ENCODE data around the gene FAM117A. TPM values are rescaled to one million over a fixed set of nuclear protein-coding genes. Genes with fewer than 3 reads are reported as not detected.

Gene FAM117A
- total and polyA plus RNA-seq, 2 donors (not counting 3 experiments of a cell fraction or from before 2014, with no cell fraction given), result 12.2 to 24.1 TPM

GRCh38 chr17:49747632-49748031, 16.3 kb downstream of the FAM117A start:
- H3K9ac ChIP-seq (replicated peaks; ENCODE audit: extremely low read depth, insufficient read depth, low read length), result no peak overlapping the region
- POLR2A ChIA-PET, result no interaction called here
- intact Hi-C loops (cut with micrococcal nuclease), result no loop called here

More at GRCh38 chr17:49747632-49748031, 16.3 kb downstream of the FAM117A start:
- CTCF ChIA-PET, result interaction anchor here (1.2 to 2.3 kb wide), 4 partner anchors 9 to 40 kb away, joined by 4 to 11 read pairs (median 7); partner anchors contain the start of genes FAM117A and SLC35B1
- Histone ChIP-seq H3K4me1 (ENCODE audit: control insufficient read depth, extremely low read depth, insufficient read depth, low read length) (no peaks in the 10 kb centered on the region), H3K9me1 (replicated peaks; ENCODE audit: control insufficient read depth, extremely low read depth, insufficient read depth, low read length) (no peaks in the 10 kb centered on the region), H3K27ac (ENCODE audit: insufficient read depth, low read depth, low read length) (no peak overlapping the region), H3K9me3 (replicated peaks; ENCODE audit: control insufficient read depth, insufficient read depth, low read length) (no peaks in the 10 kb centered on the region), H3K4me3 (replicated peaks in 1 of 3; ENCODE audit: insufficient read depth in 1 of 3, low read depth in 1 of 3, low read length in 3 of 3) (no peak overlapping the region), H3K79me2 (ENCODE audit: control insufficient read depth, insufficient read depth, low read length) (no peaks in the 10 kb centered on the region), H3K4me2 (ENCODE audit: insufficient read depth, low read length) (no peak overlapping the region), H2AFZ (ENCODE audit: low read depth, low read length) (no peak overlapping the region), H3K36me3 (ENCODE audit: control insufficient read depth in 2 of 2, extremely low read depth in 1 of 2, insufficient read depth in 2 of 2, low read length in 2 of 2) (peaks cover 0 to 6% of the 10 kb centered on the region in 2 experiments), H4K20me1 (replicated peaks; ENCODE audit: control insufficient read depth, extremely low read depth, insufficient read depth, low read length) (no peaks in the 10 kb centered on the region), H3K27me3 (ENCODE audit: control insufficient read depth in 2 of 2, insufficient read depth in 2 of 2, low read length in 2 of 2) (no peaks in the 10 kb centered on the region)
- no peak for TF ChIP-seq POLR2A (IDR thresholded peaks at IDR 0.05; ENCODE audit: low read depth, low read length)
- no peak for TF ChIP-seq FOS (IDR thresholded peaks at IDR 0.05; ENCODE audit: borderline replicate concordance, insufficient read depth, low read length)
- TF ChIP-seq CTCF (IDR thresholded peaks at IDR 0.05; ENCODE audit: extremely low read depth in 1 of 2, insufficient read depth in 1 of 2, low read depth in 1 of 2, low read length in 2 of 2), result no peak
- TF ChIP-seq MYC (IDR thresholded peaks at IDR 0.05; ENCODE audit: low read depth, low read length), result no peak
- no peak for TF ChIP-seq POLR2AphosphoS5 (IDR thresholded peaks at IDR 0.05; ENCODE audit: insufficient read depth, low read depth, low read length)
- no peak for TF ChIP-seq JUN (IDR thresholded peaks at IDR 0.05; ENCODE audit: borderline replicate concordance, insufficient read depth, insufficient read length, low read depth)
- no peak for TF ChIP-seq GATA2 (IDR thresholded peaks at IDR 0.05; ENCODE audit: insufficient read depth, insufficient read length, low read depth, low read length)
- no peak for TF ChIP-seq EZH2 (IDR thresholded peaks at IDR 0.05; ENCODE audit: borderline replicate concordance, low read depth, low read length, severe bottlenecking)
- TF ChIP-seq MAX (IDR thresholded peaks at IDR 0.05; ENCODE audit: insufficient read depth, insufficient read length), result no peak
- dilution Hi-C loops (cut with MboI; ENCODE audit: extremely low pct_ligation_motif_present, low sequenced_read_pairs), result no loop called here
- BruUV-seq (replicated peaks), result no TSS peak
- FAIRE-seq, result no peak
- no peak for DNase-seq (ENCODE audit: low read depth, low spot score)

All from endothelial cell of umbilical vein (primary cell).